ENCODE measurements around the gene PCSK9.

PCSK9 gene

DNA sequence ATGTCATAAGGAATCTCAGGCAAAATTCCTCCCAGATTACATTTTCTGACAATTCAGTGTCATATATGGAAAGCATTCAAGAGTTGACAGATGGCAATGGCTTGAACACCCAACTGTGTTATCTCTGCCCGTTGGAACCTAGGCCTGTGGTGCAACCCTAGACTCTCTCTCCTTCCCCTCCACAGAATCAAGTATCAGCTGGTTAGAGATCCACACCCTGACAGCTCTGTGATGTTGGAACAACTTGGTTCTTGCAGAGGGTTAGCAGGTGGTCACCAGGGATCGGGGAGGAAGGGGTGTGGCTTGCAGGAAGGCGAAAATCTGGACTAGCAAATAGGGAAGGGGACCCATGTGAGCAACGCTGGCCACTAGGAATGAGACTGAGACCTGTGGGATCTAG, 26.3 kb downstream of the PCSK9 start:
- TF ChIP-seq, protein P1, sequence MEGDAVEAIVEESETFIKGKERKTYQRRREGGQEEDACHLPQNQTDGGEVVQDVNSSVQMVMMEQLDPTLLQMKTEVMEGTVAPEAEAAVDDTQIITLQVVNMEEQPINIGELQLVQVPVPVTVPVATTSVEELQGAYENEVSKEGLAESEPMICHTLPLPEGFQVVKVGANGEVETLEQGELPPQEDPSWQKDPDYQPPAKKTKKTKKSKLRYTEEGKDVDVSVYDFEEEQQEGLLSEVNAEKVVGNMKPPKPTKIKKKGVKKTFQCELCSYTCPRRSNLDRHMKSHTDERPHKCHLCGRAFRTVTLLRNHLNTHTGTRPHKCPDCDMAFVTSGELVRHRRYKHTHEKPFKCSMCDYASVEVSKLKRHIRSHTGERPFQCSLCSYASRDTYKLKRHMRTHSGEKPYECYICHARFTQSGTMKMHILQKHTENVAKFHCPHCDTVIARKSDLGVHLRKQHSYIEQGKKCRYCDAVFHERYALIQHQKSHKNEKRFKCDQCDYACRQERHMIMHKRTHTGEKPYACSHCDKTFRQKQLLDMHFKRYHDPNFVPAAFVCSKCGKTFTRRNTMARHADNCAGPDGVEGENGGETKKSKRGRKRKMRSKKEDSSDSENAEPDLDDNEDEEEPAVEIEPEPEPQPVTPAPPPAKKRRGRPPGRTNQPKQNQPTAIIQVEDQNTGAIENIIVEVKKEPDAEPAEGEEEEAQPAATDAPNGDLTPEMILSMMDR (IDR thresholded peaks at IDR 0.05), result no peak

- TF ChIP-seq, protein P1 (IDR thresholded peaks at IDR 0.05), result no peak
These were observed 27.9 kb downstream of the PCSK9 start for GRCh38 chr1:55067022-55067778.

DNA sequence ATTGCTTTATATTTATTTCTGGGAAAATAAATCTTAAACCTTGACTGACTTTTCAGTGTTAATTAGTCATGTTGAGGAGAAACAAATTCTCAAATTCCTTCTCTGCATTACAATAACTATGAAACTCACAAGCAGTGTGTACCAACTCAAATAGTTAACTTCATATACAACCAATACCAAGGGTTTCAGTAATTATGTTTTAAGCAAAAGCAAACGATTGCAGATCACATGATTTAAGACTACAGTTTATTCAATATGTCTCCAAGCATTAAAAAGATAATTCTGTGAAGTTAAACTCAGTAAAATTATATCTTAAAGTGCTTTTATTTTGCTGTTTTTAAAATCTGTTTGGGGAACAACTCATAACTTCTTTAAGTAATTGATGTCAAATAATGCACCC, 28.6 kb downstream of the PCSK9 start:
- TF ChIP-seq, protein P1 (IDR thresholded peaks at IDR 0.05), result no peak

DNA sequence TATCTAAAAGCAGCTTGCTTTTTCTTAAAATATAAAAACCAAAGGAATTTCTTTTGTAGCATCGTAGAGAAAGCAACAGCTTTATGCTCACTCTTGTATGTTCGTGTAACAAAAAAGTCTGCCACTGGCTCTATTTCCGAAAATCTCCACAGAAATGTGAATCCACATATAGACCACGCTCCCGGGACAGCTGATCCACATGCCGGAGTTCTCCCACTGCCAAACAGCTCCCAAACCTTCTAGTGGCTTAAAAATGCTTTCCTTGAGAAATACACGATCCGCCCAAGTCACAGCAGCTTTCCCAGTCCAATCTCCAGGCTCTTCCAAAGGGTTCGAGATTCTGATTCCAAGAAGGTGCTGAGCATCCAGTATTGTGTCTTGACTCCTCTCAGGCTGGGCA, 29.3 kb downstream of the PCSK9 start:
- TF ChIP-seq, protein P1 (IDR thresholded peaks at IDR 0.05), result no peak

GRCh38 chr1:55069280-55069679, 29.9 kb downstream of the PCSK9 start:
- TF ChIP-seq, protein P1 (IDR thresholded peaks at IDR 0.05), result no peak

DNA sequence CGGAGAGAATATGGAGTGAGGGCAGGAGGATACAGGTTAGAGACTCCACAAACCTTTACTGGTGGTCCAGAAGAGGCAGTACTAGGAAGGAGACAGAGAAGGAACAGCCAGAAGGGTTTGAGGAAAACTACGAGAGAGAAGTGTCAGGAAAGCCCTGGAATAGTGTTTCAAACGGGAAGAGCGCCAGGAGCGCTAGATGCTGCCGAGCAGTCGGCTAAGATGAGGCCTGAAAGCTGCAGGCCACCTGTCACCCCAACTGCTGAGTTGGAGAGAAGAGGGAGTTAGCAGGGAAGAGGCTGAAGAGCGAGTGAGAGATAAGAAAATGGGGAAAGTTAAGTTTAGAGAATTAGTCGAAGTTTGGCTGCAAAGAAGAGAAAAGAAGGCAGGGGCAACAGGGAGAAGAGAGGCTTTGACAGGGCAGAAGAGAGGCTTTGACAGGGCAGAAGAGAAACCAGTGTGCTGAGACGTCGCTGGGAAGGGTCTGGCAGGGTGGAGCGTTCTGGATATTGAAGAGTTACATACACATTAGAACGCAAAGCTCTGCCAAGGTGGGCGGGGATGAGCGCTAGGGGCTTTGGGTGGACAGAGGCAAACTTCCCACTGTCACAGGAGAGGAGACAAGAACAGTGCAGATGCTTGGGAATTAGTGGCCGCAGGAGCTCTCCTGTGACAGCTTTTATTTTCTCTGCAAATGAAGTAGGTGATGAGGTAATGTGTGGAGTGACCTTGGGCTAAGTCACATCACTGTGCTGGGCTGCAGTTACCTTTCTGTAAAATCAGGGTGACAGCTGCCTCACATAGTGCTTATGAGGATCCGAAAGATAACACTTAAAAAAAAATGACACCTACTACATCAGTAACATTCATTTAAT, 31.2 kb downstream of the PCSK9 start:
- TF ChIP-seq, protein P1 (IDR thresholded peaks at IDR 0.05), result no peak

GRCh38 chr1:55071477-55071876, 32.1 kb downstream of the PCSK9 start:
- TF ChIP-seq, protein P1 (IDR thresholded peaks at IDR 0.05), result peak; percentile 73
